Measurements from ENCODE around the gene KRTAP29-1. TPM values are rescaled to one million over a fixed set of nuclear protein-coding genes. Genes with fewer than 3 reads are reported as not detected.
"Not testable (repeated sequence)": the region's sequence is repeated elsewhere in the genome, so short reads cannot be mapped to it uniquely, and the experiment has no call there.

KRTAP29-1 gene
- polyA plus RNA-seq, 10 donors = not detected

- DNase-seq = no peak
Observed at GRCh38 chr17:41302981-41303380, 330 bp upstream of the KRTAP29-1 start.

- DNase-seq = no peak
Observed at GRCh38 chr17:41301204-41301790, 1.4 kb downstream of the KRTAP29-1 start.

GRCh38 chr17:41298458-41299135, 4.1 kb downstream of the KRTAP29-1 start:
- no peak for DNase-seq

- DNase-seq = no peak
Observed at GRCh38 chr17:41296846-41297245, 5.8 kb downstream of the KRTAP29-1 start.

- DNase-seq = no peak
Observed at GRCh38 chr17:41294016-41294415, 8.6 kb downstream of the KRTAP29-1 start.

GRCh38 chr17:41287050-41287449, 15.6 kb downstream of the KRTAP29-1 start:
- DNase-seq = no peak

- no peak for DNase-seq
Observed at GRCh38 chr17:41284546-41284945, 18.1 kb downstream of the KRTAP29-1 start.

- DNase-seq = peak in 1 of 3 donors; percentile 79
Observed at GRCh38 chr17:41284043-41284442, 18.6 kb downstream of the KRTAP29-1 start.

GRCh38 chr17:41278176-41278955, 24.3 kb downstream of the KRTAP29-1 start:
- no peak for DNase-seq

- DNase-seq = not testable (repeated sequence)
Observed at GRCh38 chr17:41275648-41276190, 26.9 kb downstream of the KRTAP29-1 start, which contains the start of gene KRTAP9-7. Gene KRTAP9-7, plus strand, starts transcription at chr17:41275698. Its CDS starts 0 bp downstream, at chr17:41275698.

- no peak for DNase-seq
Observed at GRCh38 chr17:41271858-41272257, 30.8 kb downstream of the KRTAP29-1 start.

GRCh38 chr17:41271323-41271722, 31.3 kb downstream of the KRTAP29-1 start:
- DNase-seq = not testable (repeated sequence)

GRCh38 chr17:41267711-41268110, 34.9 kb downstream of the KRTAP29-1 start:
- no peak for DNase-seq

GRCh38 chr17:41265078-41265477, 37.6 kb downstream of the KRTAP29-1 start, which contains the start of gene KRTAP9-6:
Gene KRTAP9-6, plus strand, starts transcription at chr17:41265378. Its CDS starts 0 bp downstream, at chr17:41265378.
- no peak for DNase-seq

- no peak for DNase-seq
Observed at GRCh38 chr17:41264599-41264998, 38.1 kb downstream of the KRTAP29-1 start.

- no peak for DNase-seq
Observed at GRCh38 chr17:41263212-41263611, 39.4 kb downstream of the KRTAP29-1 start.

GRCh38 chr17:41258406-41258805, 44.2 kb downstream of the KRTAP29-1 start:
- DNase-seq = no peak

- peak in 1 of 3 donors; percentile 16 for DNase-seq
Observed at GRCh38 chr17:41256291-41256685, 46.4 kb downstream of the KRTAP29-1 start.

GRCh38 chr17:41255381-41256290, 47.0 kb downstream of the KRTAP29-1 start, which contains the start of gene KRTAP9-9:
Gene KRTAP9-9, plus strand, starts transcription at chr17:41255384.
- peak in 1 of 3 donors; percentile 26 for DNase-seq

- DNase-seq = no peak
Observed at GRCh38 chr17:41254861-41255260, 47.8 kb downstream of the KRTAP29-1 start.
